Activated T-cell treated with anti-CD3 and anti-CD28 coated beads, Interleukin-2, amount 50 U/mL, for 72 hours (primary cell): ENCODE measurements around the gene CDK13. TPM values are rescaled to one million over a fixed set of nuclear protein-coding genes. Genes with fewer than 3 reads are reported as not detected.
A peak's percentile ranks its signal among the peaks of the same experiment; 100 is the strongest.
"Not testable (repeated sequence)": the region's sequence is repeated elsewhere in the genome, so short reads cannot be mapped to it uniquely, and the experiment has no call there.

Source experiments
- ATAC-seq, 2 donors: fragments of 150-1000 bp; cut with Tn5 transposase; replicated peaks in 1 of 2; 2 replicates each; pipeline ENCODE4 v1.10.0; 2021; ENCODE audit warnings: moderate library complexity in 2 of 2, mild to moderate bottlenecking in 1 of 2
- DNase-seq, 2 donors: peaks; one replicate each; pipeline ENCODE4 v3.0.0; 2021 to 2022; ENCODE audit warnings: mixed read lengths in 1 of 2
- H3K27ac Mint-ChIP-seq: one replicate; pipeline ENCODE4 v1.8.0; 2022; ENCODE audit warnings: mild to moderate bottlenecking, moderate library complexity, mixed read lengths
- H3K27me3 Mint-ChIP-seq: one replicate; pipeline ENCODE4 v1.8.0; 2022; ENCODE audit warnings: low read depth, mixed read lengths
- H3K36me3 Mint-ChIP-seq, 2 donors: one replicate each; pipeline ENCODE4 v1.8.0; 2022; ENCODE audit warnings: mixed read lengths in 2 of 2, mild to moderate bottlenecking in 1 of 2; ENCODE audit not compliant: insufficient read depth in 2 of 2
- H3K4me1 Mint-ChIP-seq: one replicate; pipeline ENCODE4 v1.8.0; 2022; ENCODE audit warnings: low read depth, mixed read lengths
- H3K4me3 Mint-ChIP-seq, 2 donors: one replicate each; pipeline ENCODE4 v1.8.0; 2022; ENCODE audit warnings: mild to moderate bottlenecking in 2 of 2, mixed read lengths in 2 of 2, moderate library complexity in 2 of 2
- H3K9me3 Mint-ChIP-seq, 2 donors: one replicate each; pipeline ENCODE4 v1.8.0; 2022; ENCODE audit warnings: mixed read lengths in 2 of 2
- total RNA-seq, 2 donors: library from RNA; stranded (reverse); gene quantifications; one replicate each; pipeline ENCODE4 v1.2.3, GENCODE V29; 2022

The CDK13 gene
- total RNA-seq, result 10 to 100 TPM; 47.6 to 48.2 TPM

DNA sequence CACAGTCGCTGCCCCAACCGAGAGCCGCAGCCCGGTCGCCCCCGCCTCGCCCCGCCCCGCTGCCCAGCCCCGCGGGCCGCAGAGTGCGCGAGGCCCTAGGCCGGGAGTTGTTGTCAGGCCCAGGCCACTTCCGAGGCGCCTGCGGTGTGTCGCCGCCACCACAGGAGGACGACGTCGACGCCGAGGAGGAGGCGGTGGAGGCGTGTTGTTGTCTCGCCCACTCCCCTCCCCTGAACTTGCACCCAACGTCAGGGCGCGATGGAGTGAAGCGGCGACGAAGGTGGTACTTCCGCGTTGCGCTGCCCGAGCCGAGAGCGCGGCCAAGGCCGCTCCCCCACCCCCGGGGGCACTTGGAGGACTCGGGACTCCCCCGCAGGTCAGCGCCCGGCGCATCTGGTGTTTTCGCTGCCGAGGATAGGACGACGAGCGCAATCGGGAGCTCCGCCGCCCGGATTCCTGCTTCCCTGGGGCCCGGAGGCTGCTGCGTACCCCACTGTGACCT is at the start of gene CDK13:
Gene CDK13 (plus strand): TSS at position 286 of the 502 bp plus-strand sequence. CDS start 386 bp downstream, outside the sequence.
- peak within 1 kb of the TSS; percentile 95 to 99 for H3K4me3 Mint-ChIP-seq
- H3K36me3 Mint-ChIP-seq, result peaks cover 6 to 8% of the 10 kb centered on the region in 2 donors
- ATAC-seq, result peak; percentile 58 to 66
- H3K27me3 Mint-ChIP-seq, result no peaks in the 10 kb centered on the region
- H3K27ac Mint-ChIP-seq, result peak within 1 kb of the TSS; percentile 100
- no peaks in the 10 kb centered on the region for H3K9me3 Mint-ChIP-seq
- DNase-seq, result peak; percentile 93 to 95
- H3K4me1 Mint-ChIP-seq, result peaks cover 34% of the 10 kb centered on the region

DNA sequence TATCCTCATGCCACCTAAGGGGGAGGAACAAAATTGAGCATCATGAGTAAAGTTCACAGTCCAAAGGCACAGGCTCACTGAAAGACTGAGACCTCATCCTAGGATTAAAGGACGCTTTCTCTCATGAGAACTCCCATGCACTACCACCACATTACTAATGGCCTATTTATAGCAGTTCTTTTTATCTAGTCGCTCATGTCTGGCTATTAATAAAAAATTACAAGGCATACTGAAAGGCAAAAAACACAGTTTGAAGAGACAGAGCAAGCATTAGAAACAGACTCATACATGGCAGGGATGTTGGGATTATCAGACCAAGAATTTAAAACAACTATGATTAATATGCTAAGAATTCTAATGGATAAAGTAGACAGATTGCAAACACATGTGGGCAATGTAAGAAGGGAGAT is 46.0 kb upstream of the CDK13 start:
- H3K4me1 Mint-ChIP-seq, result no peaks in the 10 kb centered on the region
- H3K9me3 Mint-ChIP-seq, result peaks cover 4% of the 10 kb centered on the region in 2 donors
- H3K36me3 Mint-ChIP-seq, result peaks cover 0 to 4% of the 10 kb centered on the region in 2 donors
- no peak for ATAC-seq
- no peak overlapping the region for H3K4me3 Mint-ChIP-seq
- H3K27me3 Mint-ChIP-seq, result no peaks in the 10 kb centered on the region
- no peak for DNase-seq
- no peak overlapping the region for H3K27ac Mint-ChIP-seq

DNA sequence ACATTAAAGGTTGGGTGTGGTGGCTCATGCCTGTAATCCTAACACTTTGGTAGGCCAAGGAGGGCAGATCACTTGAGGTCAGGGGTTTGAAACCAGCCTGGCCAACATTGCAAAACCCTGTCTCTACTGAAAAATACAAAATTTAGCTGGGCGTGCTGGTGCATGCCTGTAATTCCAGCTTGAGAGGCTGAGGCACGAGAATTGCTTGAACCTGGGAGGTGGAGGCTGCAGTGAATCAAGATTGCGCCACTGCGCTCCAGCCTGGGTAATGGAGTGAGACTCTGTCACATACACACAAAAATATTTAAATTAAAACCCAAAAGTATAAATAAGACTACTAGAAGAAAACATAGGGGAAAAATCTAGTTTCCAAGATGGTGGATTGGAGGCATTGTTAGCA is 41.9 kb upstream of the CDK13 start:
- Mint-ChIP-seq H3K4me3 (no peak overlapping the region), H3K27ac (no peak overlapping the region), H3K36me3 (peaks cover 4 to 5% of the 10 kb centered on the region in 2 donors), H3K4me1 (no peaks in the 10 kb centered on the region), H3K27me3 (no peaks in the 10 kb centered on the region), H3K9me3 (peaks cover 4 to 7% of the 10 kb centered on the region in 2 donors)
- ATAC-seq (no peak), DNase-seq (no peak)

DNA sequence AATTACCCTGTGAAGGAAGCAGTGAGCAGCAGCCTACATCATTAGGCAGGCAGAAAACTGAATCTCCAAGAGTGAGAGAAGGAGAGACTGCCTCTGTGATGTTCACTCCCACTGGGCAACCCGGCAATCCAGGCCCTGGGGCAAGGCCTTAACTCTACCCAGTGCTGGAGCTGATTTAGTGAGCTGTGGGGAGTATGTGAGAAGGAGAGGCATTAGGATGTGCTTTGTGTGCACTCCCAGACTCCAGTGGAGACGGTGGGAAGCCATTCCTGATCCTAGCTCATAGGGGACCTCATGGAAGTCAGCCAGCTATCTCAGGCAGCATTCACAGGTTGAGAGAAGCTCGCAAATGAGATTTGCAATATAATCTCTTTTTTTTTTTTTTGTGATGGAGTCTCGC is 41.1 kb upstream of the CDK13 start:
- H3K4me1 Mint-ChIP-seq, result no peaks in the 10 kb centered on the region
- peaks cover 4 to 7% of the 10 kb centered on the region in 2 donors for H3K9me3 Mint-ChIP-seq
- peaks cover 4 to 5% of the 10 kb centered on the region in 2 donors for H3K36me3 Mint-ChIP-seq
- H3K4me3 Mint-ChIP-seq, result no peak overlapping the region
- no peak overlapping the region for H3K27ac Mint-ChIP-seq
- ATAC-seq (no peak), DNase-seq (no peak)
- H3K27me3 Mint-ChIP-seq, result no peaks in the 10 kb centered on the region

DNA sequence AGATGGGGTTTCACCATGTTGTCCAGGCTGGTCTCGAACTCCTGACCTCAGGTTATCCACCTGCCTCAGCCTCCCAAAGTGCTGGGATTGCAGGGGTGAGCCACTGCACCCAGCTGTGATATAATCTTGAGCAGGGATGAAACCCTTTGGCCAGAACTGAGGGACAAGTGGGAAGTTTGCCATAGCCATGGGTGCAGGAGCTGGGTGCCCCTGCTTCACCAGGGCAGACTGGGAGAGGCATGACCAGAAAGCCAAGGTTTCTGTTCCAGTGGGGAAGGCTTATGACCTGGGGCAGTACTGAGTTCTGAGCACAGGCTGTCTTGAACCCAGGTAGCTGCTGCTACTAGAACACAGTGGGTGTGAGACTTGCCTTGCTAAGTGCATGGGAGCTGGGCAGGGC is 40.5 kb upstream of the CDK13 start:
- no peak for ATAC-seq
- H3K4me1 Mint-ChIP-seq, result no peaks in the 10 kb centered on the region
- peaks cover 4 to 7% of the 10 kb centered on the region in 2 donors for H3K9me3 Mint-ChIP-seq
- H3K27ac Mint-ChIP-seq, result no peak overlapping the region
- no peaks in the 10 kb centered on the region for H3K27me3 Mint-ChIP-seq
- DNase-seq, result no peak
- peaks cover 4 to 5% of the 10 kb centered on the region in 2 donors for H3K36me3 Mint-ChIP-seq
- no peak overlapping the region for H3K4me3 Mint-ChIP-seq

DNA sequence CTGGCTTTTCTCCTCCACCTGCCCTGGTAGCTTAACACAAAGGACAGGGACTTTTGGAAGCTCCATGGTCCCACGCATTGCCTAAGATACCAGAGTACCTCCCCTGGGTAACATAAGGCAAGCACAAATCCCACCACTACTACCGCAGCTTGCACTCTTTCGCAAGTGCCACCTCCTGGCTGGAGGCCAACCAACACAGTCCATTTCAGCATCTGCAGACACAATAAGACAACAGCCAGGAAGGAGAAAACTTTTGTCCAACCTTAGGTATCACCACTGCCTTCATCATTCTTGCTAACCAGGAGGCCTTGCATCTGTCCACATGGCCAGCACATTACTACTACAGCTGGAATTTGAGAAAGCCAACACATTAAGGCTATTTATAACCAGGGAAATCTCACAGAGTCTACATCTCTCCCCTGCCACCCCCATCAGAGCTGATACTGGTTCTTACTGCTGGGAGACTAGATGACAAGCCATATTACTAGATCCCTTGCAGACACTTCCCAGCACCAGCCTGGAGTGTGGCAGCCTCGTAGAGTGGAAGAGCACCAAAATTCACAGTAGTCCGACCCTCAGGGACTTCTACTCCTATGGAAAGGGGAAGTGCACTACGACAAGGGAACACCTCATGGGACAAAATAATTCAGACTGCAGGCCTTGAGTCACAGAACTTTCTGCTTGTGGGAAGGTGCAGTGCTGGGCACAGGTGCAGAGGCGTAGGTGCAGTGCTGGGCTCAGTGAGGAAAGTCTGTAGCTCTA is 39.8 kb upstream of the CDK13 start:
- Mint-ChIP-seq H3K27ac (no peak overlapping the region), H3K4me3 (no peak overlapping the region), H3K27me3 (no peaks in the 10 kb centered on the region), H3K9me3 (peaks cover 2 to 7% of the 10 kb centered on the region in 2 donors), H3K4me1 (peaks cover 5% of the 10 kb centered on the region), H3K36me3 (peaks cover 2 to 5% of the 10 kb centered on the region in 2 donors)
- ATAC-seq (no peak), DNase-seq (no peak)

DNA sequence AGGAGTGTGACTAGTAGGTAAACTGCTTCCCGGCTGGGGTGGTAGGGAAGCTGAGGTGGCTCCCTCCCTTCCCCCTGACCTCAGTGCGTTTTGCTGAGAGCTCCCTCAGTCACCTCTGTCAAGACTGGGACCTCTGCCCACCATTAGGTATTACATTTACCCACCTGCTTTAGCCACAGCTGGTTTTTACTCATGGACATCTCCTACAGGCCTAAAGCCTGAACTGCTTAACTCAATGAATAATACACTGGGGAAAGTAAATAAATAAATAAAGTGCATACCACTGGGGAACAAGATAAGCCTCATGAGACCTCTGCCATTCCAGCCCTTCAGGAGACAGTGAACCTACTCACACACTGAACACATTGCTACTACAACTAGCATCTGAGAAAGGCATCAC is 38.9 kb upstream of the CDK13 start:
- no peak for DNase-seq
- no peak overlapping the region for H3K27ac Mint-ChIP-seq

DNA sequence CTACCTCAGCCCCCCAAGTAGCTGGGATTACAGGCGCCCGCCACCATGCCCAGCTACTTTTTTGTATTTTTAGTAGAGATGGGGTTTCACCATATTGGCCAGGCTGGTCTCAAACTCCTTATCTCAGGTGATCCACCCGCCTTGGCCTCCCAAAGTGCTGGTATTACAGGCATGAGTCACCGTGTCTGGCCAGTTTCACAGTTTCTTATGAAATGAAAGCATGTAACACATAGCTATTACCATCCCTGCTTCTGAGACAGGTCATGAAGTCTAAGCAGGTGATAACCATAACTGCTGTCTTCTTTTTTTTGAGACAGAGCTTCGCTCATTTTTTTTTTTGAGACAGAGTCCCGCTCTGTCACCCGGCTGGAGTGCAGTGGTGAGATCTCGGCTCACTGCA is 34.2 kb upstream of the CDK13 start:
- ATAC-seq (peak; percentile 41 to 53), DNase-seq (peak in 1 of 2 donors; percentile 6)

More for the DNA sequence above, 38.9 kb upstream of the CDK13 start:
- Mint-ChIP-seq H3K9me3 (peaks cover 2 to 7% of the 10 kb centered on the region in 2 donors), H3K4me1 (peaks cover 11% of the 10 kb centered on the region), H3K4me3 (no peak overlapping the region), H3K36me3 (peaks cover 2 to 5% of the 10 kb centered on the region in 2 donors), H3K27me3 (no peaks in the 10 kb centered on the region)
- no peak for ATAC-seq

DNA sequence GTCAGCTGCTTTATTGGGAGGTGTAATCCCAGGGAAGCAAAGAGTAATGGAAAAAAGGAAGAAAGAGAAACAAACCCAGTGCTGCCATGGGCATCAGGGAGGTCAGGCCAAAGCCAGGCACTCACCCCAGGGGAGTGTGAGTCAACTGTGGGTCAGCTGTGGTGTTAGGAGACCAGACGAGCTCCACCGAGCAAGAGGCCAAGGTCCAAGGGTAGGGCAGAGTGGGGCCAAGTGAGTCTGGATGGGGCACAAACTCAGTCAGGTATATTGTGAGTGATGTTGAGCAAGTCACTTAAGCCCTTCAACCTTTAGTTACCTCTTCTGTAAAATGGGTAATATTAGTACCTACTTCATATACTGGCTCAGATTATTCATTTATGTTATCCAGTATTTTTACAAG is 30.4 kb upstream of the CDK13 start:
- DNase-seq (no peak), ATAC-seq (no peak)
- no peaks in the 10 kb centered on the region for H3K9me3 Mint-ChIP-seq
- no peaks in the 10 kb centered on the region for H3K36me3 Mint-ChIP-seq
- H3K27me3 Mint-ChIP-seq, result no peaks in the 10 kb centered on the region
- no peak overlapping the region for H3K4me3 Mint-ChIP-seq
- peaks cover 11% of the 10 kb centered on the region for H3K4me1 Mint-ChIP-seq
- H3K27ac Mint-ChIP-seq, result no peak overlapping the region

More for the DNA sequence above, 34.2 kb upstream of the CDK13 start:
- H3K9me3 Mint-ChIP-seq, H3K27ac Mint-ChIP-seq, H3K36me3 Mint-ChIP-seq, H3K27me3 Mint-ChIP-seq: not testable (repeated sequence)
- H3K4me1 Mint-ChIP-seq, result peaks cover 11% of the 10 kb centered on the region
- H3K4me3 Mint-ChIP-seq, result peak overlapping the region; percentile 25 to 42

DNA sequence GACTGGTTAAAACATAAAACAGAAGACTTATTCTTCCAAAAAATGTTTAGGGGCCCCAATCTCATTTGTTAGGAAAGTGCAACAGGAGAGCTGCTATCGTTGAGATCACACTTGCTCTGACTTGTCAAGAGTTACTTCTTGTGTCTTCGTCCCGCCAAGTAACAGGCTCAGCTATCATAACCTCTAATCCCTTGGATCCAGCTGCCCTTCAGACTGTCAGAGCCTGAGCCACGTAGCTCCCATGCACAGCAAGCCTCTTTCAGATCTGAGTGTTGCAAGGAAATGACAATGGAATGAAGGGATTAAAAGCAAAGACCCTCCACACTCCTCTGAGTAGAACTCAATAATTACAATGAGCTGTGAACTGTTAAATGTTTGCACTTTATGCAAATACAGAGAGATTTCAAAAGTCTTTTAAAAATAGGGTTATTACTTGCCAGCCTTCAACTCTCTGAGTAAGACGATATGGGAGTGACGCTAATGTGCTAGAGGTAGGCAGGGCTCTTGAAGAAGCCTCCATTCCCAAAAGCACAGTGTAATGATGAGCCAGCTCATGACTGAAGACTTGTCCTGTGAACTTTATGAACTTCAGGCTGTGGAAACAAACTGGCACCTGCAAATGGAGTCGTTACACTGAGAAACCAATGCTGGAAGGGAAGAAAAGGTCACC is 28.4 kb upstream of the CDK13 start:
- H3K4me3 Mint-ChIP-seq, result no peak overlapping the region
- H3K36me3 Mint-ChIP-seq, result no peaks in the 10 kb centered on the region
- H3K27ac Mint-ChIP-seq, result no peak overlapping the region
- H3K27me3 Mint-ChIP-seq, result no peaks in the 10 kb centered on the region
- no peak for ATAC-seq
- DNase-seq, result no peak
- no peaks in the 10 kb centered on the region for H3K9me3 Mint-ChIP-seq
- no peaks in the 10 kb centered on the region for H3K4me1 Mint-ChIP-seq

DNA sequence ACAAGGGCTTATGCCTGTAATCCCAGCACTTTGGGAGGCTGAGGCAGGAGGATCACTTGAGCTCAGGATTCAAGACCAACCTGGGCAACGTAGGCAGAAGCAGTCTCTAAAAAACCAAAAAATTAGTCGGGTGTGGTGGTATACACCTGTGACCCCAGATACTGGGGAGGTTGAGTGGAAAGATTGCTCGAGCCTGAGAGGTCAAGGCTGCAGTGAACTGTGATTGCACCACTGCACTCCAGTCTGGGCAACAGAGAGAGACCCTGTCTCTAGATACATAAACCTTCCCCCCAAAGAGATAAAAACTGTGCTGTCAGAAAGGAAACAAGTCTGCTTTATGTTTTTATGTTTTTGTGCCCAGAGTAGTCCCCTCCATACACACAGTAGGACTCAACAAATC is 27.5 kb upstream of the CDK13 start:
- no peak for ATAC-seq
- DNase-seq, result no peak
- H3K27ac Mint-ChIP-seq, result no peak overlapping the region
- H3K4me1 Mint-ChIP-seq, result no peaks in the 10 kb centered on the region
- no peaks in the 10 kb centered on the region for H3K9me3 Mint-ChIP-seq
- no peaks in the 10 kb centered on the region for H3K36me3 Mint-ChIP-seq
- no peaks in the 10 kb centered on the region for H3K27me3 Mint-ChIP-seq
- no peak overlapping the region for H3K4me3 Mint-ChIP-seq

DNA sequence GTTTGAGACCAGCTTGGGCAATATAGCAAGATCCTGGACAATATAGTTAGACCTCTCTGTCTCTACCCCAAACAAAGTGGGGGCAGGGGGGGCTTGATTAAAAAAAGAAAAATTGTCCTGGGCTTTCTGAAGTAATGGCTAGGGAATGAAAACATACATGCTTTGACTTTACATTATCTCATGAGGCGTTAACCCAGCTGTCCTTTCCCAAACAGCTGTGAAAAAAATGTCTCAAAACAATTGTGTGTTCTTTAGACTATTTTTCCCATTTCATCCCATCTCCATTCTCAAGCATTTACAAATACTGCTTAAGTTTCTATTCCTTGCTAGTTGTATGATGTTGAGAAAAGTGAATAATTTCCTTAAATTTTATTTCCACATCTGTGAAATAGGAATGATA is 27.0 kb upstream of the CDK13 start:
- H3K27ac Mint-ChIP-seq, result no peak overlapping the region
- DNase-seq (no peak), ATAC-seq (no peak)
- H3K4me3 Mint-ChIP-seq, result no peak overlapping the region
- no peaks in the 10 kb centered on the region for H3K4me1 Mint-ChIP-seq
- H3K9me3 Mint-ChIP-seq, result no peaks in the 10 kb centered on the region
- no peaks in the 10 kb centered on the region for H3K27me3 Mint-ChIP-seq
- no peaks in the 10 kb centered on the region for H3K36me3 Mint-ChIP-seq

DNA sequence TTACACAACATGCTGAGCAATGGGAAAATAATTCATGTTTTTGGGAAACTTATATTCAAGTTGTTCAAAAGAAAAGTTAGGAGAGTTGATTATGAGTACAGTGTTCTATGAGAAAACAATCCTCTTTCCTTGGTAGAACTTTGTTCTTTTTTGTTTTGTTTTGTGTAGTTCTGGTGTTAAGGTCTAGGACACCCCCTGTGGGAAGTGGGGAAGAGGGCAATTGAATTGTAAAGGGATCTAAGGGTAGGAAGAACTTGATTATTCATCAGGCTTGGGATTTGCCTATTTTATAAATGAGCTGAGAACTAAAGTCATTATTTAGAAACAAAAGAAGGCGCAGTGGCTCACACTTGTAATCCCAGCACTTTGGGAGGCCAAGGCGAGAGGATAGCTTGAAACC is 25.9 kb upstream of the CDK13 start:
- no peaks in the 10 kb centered on the region for H3K9me3 Mint-ChIP-seq
- no peak for ATAC-seq
- DNase-seq, result no peak
- no peaks in the 10 kb centered on the region for H3K36me3 Mint-ChIP-seq
- no peak overlapping the region for H3K4me3 Mint-ChIP-seq
- no peaks in the 10 kb centered on the region for H3K27me3 Mint-ChIP-seq
- no peaks in the 10 kb centered on the region for H3K4me1 Mint-ChIP-seq
- H3K27ac Mint-ChIP-seq, result no peak overlapping the region
